ENCODE measurements around the gene GPR180.
A peak's percentile ranks its signal among the peaks of the same experiment; 100 is the strongest.

Gene GPR180

DNA sequence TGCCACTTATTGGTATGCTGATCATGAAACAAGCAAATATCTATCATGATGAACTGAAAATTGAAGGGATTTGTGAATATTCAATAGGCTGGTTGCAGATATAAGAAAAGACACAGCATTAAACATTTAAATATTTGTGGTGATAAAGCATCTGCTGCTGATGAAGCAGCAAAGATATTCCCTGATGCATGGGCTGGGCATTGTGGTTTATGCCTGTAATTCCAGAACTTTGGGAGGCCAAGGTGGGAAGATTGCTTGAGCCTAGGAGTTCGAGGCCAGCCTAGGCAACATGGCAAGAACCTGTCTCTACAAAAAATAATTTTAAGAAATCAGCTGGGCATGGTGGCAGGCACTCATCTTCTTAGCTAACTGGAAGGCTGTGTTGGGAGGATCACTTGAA lies 54.5 kb downstream of the GPR180 start:
- TF ChIP-seq, protein P1, sequence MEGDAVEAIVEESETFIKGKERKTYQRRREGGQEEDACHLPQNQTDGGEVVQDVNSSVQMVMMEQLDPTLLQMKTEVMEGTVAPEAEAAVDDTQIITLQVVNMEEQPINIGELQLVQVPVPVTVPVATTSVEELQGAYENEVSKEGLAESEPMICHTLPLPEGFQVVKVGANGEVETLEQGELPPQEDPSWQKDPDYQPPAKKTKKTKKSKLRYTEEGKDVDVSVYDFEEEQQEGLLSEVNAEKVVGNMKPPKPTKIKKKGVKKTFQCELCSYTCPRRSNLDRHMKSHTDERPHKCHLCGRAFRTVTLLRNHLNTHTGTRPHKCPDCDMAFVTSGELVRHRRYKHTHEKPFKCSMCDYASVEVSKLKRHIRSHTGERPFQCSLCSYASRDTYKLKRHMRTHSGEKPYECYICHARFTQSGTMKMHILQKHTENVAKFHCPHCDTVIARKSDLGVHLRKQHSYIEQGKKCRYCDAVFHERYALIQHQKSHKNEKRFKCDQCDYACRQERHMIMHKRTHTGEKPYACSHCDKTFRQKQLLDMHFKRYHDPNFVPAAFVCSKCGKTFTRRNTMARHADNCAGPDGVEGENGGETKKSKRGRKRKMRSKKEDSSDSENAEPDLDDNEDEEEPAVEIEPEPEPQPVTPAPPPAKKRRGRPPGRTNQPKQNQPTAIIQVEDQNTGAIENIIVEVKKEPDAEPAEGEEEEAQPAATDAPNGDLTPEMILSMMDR (conservative IDR thresholded peaks at IDR 0.05) = no peak
- no peak overlapping the region for H3K27ac ChIP-seq

DNA sequence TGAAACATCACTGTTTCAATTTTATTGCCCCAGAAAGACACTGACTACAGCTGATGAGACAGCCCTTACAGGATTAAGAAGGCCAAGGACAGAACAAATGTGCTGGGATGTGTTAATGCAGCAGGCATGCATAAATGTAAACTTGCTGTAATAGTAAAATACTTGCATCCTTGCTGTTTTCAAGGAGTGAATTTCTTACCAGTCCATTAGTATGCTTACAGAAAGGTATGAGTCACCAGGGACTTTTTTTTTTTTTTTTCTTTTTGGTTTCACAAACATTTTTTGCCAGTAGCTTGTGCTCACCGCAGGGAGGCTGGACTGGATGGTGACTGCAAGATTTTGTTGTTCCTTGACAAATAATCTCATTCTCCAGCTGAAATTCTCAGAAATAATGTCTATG lies 55.1 kb downstream of the GPR180 start:
- TF ChIP-seq, protein P1 (conservative IDR thresholded peaks at IDR 0.05) = no peak
- H3K27ac ChIP-seq = no peak overlapping the region

DNA sequence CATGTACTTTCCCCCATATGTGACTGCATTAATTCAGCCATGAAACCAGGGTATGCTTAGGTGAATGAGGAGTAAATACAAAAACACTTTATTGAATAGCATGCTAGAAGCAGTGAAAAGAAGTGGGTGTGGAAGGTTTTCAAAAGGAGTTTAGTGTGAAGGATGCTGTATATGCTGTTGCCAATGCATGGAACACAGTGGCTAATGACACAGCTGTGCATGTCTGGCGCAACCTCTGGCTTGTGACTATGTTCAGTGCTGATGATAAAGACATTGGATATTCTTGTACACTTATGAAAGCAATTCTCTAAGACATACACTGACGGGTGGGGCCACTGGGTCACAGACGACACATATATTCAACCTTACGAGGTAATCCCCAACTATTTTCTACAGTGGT lies 55.5 kb downstream of the GPR180 start:
- TF ChIP-seq, protein P1 (conservative IDR thresholded peaks at IDR 0.05) = no peak

DNA sequence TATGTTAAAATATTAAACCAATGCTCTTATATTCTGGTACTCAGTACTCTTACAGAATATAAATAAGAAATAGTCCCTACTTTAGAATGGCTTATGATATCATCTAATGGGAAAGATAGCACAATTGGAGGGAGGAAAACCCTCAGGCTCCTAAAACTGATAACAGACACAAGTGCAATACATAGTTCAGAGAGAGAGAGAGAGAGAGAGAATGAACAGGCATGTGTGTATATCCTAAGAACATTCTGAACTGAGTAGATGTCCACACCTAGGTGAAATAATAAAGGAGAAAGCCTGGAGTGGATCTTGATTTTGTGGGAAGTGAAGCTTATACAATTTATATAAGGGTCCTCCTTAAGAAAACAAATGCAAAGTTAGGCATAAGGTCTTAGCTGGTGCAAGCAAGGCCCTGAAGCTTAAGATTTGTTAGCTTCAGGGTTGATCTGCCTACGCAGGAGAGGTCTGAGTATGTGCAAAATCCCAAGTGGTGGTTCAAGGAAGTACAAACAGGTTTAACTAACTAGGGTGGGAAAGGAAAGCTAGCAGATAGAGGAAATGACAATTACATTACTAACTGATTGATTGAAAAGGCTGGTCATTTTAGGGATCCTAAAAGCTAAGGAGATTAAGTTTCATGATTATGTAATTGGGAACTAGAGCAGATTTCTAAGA lies 57.4 kb downstream of the GPR180 start:
- TF ChIP-seq, protein P1 (conservative IDR thresholded peaks at IDR 0.05) = no peak

More for the DNA sequence above, 55.5 kb downstream of the GPR180 start:
- H3K27ac ChIP-seq = no peak overlapping the region

DNA sequence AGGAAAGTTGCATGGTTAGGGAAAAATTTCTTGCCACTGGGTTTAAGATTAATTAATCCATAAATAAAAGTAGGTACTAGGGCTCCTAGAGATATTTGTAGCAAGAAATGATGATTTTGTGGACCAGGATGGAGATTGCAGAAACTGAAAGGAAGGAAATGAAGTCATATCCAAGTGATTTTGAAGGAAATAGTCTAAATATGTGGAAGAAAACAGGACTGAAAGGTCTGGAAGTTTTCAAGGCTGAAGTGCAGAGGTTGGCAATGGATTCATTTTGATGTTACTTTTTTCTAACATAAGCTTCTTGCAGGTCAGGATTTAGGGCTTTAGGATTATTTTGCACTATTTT lies 57.9 kb downstream of the GPR180 start:
- H3K27ac ChIP-seq = no peak overlapping the region
- TF ChIP-seq, protein P1 (conservative IDR thresholded peaks at IDR 0.05) = no peak

More for the DNA sequence above, 57.4 kb downstream of the GPR180 start:
- no peak overlapping the region for H3K27ac ChIP-seq

DNA sequence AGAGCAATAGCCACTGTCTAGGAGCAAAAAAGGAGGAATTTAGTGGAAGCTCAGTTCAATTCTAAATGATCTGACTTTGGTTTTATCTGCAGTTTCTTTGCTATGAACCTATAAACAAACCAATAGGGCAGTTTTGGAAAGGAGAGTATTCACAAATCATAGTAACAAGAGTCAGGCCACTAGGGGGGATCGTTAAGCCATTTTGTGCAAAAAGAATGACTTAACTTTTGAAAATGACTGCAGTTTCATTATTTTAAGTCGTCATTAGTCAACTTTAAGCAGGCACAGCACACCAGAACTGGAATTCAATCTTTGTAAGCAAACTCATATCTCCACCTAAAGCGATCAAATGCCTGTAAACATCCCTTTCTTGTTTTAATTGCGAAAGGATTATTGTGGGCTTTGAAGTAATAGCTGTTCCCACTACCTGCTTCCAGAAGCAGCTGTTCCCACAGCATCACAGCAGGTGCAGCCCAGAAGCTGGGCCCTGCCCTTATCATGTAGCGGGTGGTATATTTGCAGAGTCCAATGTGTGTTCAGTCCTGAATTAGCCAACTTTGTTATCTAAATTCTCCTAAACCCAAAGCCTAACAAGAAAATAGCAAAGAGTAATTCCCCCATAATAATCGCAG lies 59.2 kb downstream of the GPR180 start:
- H3K27ac ChIP-seq = no peak overlapping the region
- TF ChIP-seq, protein P1 (conservative IDR thresholded peaks at IDR 0.05) = peak; percentile 61

DNA sequence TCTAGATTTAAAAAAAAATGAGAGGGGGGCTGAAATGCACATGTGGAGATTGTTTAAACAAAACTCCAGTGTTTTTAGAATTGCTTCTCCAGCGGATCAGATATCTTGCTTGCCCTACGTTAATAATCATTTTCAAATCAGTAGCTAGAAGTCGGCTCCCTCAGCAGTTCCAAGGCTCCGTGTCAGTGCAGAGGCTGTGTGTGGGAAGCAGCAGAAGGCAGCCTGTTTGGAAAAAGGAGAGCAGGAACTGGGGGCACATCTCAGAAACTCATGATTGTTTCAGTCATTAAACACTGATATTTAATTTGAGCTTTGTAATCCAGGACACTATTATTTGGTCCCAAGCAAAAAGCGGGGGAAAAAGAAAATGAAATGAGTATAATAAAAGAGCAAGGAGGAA lies 59.7 kb downstream of the GPR180 start:
- TF ChIP-seq, protein P1 (conservative IDR thresholded peaks at IDR 0.05) = no peak
- no peak overlapping the region for H3K27ac ChIP-seq
